NCI-H2196 treated with DMSO at 0.1 percent for 48 hours (cell line): Measurements from ENCODE around the gene SLC7A9.

Source experiments
- DNase-seq: peaks from one replicate; lab custom pipeline; 2025; ENCODE audit not compliant: unreplicated experiment; lab: John Stamatoyannopoulos, UW

Gene SLC7A9

GRCh38 chr19:32829345-32829896 lies 40.1 kb downstream of the SLC7A9 start:
- no peak for DNase-seq

- DNase-seq, result no peak
Observed at GRCh38 chr19:32828643-32829344, 40.8 kb downstream of the SLC7A9 start.

DNA sequence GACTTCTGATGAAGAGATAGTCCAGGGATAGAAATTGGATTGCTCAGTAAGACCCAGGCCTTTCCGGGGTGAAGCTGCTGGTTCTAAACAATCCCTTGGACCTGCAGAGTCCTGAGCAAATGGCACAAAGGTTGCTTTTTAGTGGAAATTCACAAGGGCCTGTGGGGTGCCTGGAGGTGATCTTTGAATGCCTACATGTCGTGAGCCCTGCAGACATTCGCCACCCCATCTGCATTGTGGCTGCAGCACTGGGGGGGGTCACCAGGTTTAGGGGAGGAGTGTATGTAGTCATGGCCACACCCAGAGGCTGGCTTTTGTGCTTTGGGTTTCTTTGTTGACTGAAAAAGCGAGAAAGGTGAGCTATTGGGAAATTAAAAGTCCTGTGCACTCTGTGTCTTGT lies 41.4 kb downstream of the SLC7A9 start:
- DNase-seq, result no peak

DNA sequence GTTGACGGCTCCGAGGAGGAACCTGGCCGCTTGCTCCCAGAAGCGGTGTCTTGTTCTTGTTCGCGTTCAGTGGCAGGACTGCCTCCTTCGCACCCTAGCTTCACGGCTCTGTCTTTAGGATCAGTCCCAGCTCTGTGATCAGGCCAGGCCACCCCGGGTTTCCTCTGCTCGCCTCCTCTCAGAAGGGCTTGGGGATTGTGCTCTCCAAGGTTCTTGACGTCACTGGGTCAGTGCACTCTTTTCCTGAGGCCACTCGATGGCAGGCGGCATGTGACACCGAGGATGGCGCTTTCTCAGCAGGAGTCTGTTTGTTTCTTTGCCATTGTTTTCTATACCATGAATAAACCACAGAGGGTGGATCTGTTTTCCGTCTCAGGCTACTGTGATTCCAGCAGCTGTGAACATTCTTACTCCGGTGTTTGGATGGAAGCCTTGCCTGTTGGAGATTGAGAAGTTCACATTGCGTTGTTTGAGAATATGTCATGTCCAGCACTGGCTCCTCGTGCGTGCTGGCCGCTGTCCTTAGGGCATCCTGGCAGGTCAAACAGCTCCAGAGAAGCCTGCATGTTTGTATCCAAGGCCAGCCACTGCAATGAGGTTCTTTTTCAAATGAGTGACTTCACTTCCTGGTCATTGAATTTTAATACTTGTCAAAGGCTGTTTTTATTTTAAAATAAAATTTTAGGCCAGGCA lies 44.5 kb downstream of the SLC7A9 start:
- no peak for DNase-seq

DNA sequence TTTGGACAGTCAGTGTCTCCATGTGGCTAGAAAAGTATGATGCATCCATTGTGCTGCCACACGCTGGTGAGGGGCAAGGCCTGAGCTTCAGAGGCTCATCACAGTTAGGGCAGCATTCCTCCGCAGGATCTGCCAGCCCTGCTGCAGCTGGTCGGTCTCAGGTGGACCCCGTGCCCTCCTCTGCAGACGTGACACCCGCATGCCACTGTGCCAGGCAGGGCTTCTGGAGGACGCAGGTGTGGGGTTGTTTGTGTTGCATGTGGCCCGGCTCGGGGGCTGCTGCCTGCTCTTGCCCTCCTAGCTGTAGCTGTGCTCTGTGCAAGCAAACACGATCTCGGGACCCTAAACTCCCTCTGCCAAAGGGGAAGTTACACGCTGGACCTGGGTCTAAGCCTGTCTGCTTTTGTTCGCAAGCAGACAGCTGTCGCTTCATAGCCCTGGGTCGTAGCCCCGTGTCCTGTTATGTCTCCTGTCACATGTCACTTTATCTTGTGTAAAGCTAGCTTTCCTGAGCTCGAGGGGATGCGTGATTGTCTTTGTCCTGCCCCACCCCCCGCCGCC lies 45.3 kb downstream of the SLC7A9 start:
- no peak for DNase-seq

GRCh38 chr19:32823747-32824102 lies 45.8 kb downstream of the SLC7A9 start:
- DNase-seq, result no peak

GRCh38 chr19:32822916-32823746 lies 46.4 kb downstream of the SLC7A9 start:
- no peak for DNase-seq

DNA sequence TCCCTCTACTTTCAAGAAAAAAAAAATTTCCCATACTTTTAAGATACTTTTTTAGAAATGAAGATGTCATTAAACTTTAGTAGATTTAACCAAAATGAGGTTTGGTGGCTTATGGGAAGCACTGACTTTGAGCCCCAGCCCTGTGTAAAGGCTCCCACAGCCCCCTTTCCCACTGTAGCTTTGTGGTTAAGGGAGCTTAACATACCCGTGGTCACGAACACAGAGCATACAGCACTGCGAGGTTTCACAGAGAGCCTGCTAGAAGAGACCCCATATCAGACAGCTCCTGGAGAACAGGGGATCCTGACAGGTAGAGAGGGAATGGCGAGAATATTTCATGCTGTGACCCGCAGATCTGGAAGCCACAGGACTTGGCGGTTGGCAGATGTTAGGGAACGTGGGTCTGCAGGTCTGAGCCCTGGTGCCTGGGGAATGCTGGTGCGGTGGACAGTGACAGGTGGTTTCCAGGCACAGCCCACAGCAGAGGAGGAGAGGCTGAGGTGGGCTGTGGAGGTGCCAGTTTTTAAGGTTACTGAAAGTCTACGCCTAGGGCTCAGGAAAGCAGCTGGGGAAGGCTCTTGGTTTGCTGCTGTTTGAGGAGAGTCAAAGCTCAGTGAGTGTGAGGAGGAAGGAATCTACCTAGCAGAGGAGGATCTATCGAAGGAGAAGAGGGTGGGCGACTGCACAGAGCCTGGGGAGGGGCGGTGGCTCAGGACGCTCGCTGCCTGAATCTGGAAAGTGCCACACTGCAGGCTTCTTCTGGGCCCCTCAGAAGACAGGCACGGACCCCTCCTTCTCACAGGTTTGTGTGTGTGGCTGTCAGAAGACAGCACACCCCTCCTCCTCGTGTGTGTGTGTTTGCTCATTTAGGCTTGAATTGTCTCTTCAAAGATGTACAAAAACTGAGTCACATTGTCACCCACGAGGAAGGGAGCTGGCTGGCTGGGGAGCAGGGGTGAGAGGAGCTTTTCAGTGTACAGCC lies 49.9 kb downstream of the SLC7A9 start:
- no peak for DNase-seq

DNA sequence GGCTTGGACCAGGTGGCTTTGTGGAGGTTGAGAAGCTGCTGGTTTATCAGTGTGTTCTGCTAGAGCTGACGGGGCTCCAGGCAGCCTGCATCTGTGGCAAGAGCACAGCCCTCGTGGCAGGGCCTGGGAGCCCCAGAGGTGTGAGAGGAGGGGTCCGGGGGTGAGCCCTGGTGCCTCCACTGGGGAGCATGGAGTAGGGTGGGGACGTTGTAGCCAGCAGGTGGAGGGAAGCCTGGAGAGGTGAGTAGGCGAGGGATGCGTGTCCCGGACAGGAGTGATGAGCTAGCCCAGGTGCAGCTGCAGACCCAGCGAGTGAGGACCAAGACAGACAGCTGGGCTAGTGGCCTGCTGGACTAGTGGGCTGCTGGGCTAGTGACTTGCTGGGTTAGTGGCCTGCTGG lies 51.0 kb downstream of the SLC7A9 start:
- DNase-seq, result no peak

GRCh38 chr19:32817569-32818476 lies 51.7 kb downstream of the SLC7A9 start:
- DNase-seq, result no peak

DNA sequence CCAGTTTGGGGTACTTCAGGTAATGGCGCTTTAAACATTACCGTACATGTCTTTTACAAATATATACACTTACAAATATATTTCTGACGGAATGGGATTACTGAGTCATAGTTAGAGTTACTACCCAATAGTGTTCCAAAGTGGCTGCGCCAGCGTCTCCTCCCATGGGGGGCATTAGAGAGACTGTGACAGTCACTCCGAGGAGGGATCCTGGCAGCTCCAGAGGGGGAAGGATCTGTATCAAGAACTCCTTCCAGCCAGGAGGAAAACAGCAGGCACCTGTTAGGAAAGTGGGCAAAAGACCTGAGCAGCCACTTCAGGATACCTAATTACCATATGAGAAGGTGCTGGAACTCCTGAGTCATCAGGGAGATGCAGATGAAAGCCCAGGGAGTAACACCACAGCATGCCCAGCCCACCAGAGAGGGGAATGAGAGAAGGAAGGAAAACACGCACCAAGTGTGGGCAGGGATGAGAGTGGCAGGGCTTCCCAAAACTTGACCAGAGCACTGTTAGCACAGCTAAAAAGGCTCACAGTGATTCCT lies 52.9 kb downstream of the SLC7A9 start:
- DNase-seq, result no peak

GRCh38 chr19:32814624-32815023 lies 54.9 kb downstream of the SLC7A9 start:
- no peak for DNase-seq

- DNase-seq, result no peak
Observed at GRCh38 chr19:32813862-32814425, 55.6 kb downstream of the SLC7A9 start.

DNA sequence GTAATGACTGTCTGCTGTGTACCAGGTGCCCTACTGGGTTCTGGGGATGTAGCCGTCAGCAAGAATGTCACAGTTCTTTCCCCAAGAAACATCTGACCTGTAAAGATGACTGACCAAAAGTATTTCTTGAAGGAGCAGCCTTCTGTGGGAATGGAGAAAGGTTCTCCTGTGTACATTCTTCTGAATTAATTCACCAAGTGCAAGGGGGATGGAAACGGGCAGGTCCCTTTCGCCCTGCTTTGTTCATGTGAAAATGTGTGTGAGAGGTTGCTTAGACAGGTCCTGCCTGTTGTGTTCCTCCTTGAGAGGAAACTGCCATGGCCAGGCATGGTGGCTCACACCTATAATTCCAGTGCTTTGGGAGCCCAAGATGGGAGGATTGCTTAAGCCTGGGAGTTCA lies 57.0 kb downstream of the SLC7A9 start:
- DNase-seq, result no peak

DNA sequence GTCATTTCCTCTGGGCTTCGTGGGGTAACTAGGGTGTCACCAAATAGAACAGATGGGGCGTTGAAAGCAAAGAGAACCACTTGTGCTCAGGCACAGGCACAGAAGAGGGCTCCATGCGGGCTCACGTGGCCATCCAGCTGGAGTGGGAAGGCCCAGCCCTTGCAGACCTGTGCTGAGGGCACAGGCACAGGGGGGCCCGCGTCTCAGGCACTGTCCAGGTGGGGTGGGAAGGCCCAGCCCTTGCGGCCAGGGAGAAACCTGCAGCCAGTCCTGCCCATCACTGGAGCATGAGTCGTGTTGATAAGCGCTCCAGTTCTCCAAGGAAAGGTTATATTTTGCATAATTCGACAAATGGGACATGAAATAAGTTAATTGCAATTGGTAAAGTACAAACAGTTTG lies 57.5 kb downstream of the SLC7A9 start:
- DNase-seq, result no peak

- DNase-seq, result no peak
Observed at GRCh38 chr19:32811151-32811550, 58.4 kb downstream of the SLC7A9 start.

- DNase-seq, result no peak
Observed at GRCh38 chr19:32810452-32810851, 59.1 kb downstream of the SLC7A9 start.

- no peak for DNase-seq
Observed at GRCh38 chr19:32809754-32810153, 59.8 kb downstream of the SLC7A9 start.

DNA sequence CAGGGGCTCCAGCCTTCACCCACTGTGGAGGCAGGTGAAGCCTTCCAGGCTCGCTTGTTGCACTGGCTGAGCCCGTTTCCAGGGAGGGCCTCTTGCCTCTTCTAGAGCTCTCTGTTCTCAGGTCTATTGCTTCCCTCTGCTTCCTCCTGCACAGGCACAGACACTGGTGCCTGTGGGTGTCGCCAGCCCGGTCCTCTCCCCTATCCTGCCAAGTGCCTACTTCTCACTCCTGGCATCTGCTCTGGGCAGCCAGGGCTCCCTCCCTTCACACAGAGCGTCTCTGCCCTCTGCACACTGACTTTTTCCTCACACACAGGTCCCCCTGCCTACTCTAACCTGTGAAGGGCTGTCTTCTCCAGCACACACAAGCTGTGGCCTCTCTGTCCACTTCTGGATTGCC lies 60.3 kb downstream of the SLC7A9 start:
- DNase-seq, result no peak
